ENCODE results near the gene AGRN.

The AGRN gene

GRCh38 chr1:1040004-1040991 is 20.4 kb downstream of the AGRN start:
- DNase-seq: peak; percentile 30 to 82 (median 72)

GRCh38 chr1:1041092-1041523 is 21.2 kb downstream of the AGRN start:
- no peak for DNase-seq

DNA sequence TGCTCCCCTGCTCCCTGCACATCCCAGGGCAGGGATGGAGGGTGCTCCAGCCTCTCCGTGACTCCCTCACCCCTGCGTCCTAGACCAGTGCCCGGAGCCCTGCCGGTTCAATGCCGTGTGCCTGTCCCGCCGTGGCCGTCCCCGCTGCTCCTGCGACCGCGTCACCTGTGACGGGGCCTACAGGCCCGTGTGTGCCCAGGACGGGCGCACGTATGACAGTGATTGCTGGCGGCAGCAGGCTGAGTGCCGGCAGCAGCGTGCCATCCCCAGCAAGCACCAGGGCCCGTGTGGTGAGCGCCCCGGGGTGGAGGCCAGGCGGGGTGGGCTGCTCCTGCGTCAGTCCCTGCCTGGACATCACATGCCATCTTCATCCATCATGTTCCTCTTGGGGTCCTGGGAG is 22.0 kb downstream of the AGRN start:
- DNase-seq: no peak

- no peak for DNase-seq
Observed at GRCh38 chr1:1042835-1043234, 22.9 kb downstream of the AGRN start.

DNA sequence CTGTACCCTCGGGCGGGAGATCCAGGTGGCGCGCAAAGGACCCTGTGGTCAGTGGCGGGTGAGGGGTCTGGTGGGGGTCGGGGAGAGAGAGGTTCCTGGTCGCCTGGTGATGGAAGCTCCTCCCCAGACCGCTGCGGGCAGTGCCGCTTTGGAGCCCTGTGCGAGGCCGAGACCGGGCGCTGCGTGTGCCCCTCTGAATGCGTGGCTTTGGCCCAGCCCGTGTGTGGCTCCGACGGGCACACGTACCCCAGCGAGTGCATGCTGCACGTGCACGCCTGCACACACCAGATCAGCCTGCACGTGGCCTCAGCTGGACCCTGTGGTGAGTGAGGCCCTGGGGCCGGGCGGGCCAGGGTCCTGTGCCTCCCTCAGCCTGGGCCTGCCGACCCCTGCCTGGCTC is 23.5 kb downstream of the AGRN start:
- DNase-seq: no peak

DNA sequence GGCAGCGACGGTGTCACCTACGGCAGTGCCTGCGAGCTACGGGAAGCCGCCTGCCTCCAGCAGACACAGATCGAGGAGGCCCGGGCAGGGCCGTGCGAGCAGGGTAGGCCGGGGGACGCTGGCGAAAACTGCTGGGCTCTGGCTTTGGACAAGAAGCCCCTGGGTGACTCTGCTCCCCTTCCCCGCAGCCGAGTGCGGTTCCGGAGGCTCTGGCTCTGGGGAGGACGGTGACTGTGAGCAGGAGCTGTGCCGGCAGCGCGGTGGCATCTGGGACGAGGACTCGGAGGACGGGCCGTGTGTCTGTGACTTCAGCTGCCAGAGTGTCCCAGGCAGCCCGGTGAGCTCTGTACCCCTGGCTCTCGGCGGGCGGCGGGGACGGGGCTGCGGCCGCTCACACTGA is 24.0 kb downstream of the AGRN start:
- DNase-seq: no peak

DNA sequence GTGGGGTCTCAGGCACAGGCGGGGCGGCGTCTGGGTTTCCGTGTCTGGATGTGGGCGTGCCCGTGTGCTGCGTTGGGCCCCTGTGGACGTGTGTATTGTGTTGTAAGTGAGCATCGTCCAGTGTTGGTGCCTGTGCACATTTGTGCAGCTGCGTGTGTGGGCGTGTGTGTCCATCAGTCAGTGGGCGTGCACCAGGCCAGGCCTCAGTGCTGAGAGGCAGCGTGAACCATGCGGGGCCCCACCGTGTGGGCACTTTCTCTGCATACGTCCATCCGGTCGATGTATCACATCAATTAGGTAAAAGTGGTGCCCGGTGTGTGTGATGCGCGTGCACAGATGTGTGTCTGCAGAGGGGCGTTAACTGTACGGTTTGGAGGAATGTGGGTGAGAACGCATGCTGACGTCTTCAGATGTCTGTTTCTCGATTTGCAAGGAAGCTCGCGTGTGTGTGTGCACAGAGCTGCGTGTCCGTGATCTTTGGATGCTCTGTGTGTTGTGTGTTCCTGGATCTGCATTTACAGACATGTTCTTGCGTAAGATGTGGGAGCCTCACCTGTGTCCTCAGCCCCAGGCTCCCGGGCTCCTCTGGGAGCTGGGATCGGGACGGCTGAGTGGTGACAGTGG is 24.6 kb downstream of the AGRN start:
- DNase-seq: no peak

DNA sequence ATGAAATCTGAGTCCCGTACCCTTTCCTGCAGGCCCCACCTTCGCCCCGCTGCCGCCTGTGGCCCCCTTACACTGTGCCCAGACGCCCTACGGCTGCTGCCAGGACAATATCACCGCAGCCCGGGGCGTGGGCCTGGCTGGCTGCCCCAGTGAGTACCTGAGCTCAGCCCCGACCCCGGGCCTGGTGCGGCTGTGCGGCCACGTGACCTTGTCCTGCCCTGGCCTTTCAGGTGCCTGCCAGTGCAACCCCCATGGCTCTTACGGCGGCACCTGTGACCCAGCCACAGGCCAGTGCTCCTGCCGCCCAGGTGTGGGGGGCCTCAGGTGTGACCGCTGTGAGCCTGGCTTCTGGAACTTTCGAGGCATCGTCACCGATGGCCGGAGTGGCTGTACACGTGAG is 25.2 kb downstream of the AGRN start:
- no peak for DNase-seq

DNA sequence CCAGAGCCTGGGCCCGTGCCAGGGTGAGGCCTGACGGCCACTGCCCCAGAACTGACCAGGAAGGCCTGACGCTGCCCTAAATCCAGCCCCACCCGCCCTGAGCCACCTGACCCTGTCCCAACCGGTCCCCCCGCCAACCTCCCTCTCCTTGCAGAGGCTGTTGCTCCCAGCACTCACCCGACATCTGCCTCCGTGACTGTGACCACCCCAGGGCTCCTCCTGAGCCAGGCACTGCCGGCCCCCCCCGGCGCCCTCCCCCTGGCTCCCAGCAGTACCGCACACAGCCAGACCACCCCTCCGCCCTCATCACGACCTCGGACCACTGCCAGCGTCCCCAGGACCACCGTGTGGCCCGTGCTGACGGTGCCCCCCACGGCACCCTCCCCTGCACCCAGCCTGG is 26.3 kb downstream of the AGRN start:
- DNase-seq: no peak

GRCh38 chr1:1046767-1047166 is 26.8 kb downstream of the AGRN start:
- DNase-seq: no peak

GRCh38 chr1:1047407-1047806 is 27.5 kb downstream of the AGRN start:
- no peak for DNase-seq

- DNase-seq: no peak
Observed at GRCh38 chr1:1047963-1048362, 28.0 kb downstream of the AGRN start.

GRCh38 chr1:1048765-1049164 is 28.8 kb downstream of the AGRN start:
- DNase-seq: no peak

GRCh38 chr1:1049318-1050165 is 29.6 kb downstream of the AGRN start:
- DNase-seq: no peak

DNA sequence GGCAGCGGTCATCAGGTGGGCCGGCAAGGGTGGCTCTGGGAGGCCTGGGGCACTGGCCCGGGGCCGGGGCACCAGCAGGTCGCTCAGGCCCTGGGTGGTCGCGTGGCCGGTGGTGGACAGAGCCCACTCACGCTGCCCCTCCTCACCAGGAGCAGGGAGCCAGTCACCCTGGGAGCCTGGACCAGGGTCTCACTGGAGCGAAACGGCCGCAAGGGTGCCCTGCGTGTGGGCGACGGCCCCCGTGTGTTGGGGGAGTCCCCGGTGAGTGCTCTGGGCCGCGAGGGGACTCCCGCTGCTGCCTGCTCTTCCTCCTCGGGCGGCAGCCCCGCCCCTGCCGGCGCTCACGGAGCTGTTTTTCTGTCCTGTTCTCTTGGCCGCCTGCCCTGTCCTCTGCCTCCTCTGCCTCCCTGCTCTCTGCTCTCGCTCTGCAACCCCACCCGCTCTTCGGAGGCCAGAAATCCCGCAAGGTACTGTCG is 30.7 kb downstream of the AGRN start:
- no peak for DNase-seq

DNA sequence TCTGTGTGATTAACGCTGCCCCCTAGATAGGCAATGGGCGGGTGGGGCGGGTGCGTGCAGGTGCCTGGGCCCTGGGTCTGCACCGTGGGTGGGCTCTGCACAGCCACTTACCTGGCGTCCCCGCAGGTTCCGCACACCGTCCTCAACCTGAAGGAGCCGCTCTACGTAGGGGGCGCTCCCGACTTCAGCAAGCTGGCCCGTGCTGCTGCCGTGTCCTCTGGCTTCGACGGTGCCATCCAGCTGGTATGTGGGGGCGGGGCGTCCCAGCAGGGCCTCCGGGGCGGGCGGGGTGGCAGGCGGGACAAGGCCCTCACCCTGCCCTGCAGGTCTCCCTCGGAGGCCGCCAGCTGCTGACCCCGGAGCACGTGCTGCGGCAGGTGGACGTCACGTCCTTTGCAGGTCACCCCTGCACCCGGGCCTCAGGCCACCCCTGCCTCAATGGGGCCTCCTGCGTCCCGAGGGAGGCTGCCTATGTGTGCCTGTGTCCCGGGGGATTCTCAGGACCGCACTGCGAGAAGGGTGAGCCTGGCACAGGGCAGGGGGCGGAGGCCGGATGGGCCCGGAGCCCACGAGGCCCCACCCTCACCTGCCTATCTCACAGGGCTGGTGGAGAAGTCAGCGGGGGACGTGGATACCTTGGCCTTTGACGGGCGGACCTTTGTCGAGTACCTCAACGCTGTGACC is 31.3 kb downstream of the AGRN start:
- no peak for DNase-seq

DNA sequence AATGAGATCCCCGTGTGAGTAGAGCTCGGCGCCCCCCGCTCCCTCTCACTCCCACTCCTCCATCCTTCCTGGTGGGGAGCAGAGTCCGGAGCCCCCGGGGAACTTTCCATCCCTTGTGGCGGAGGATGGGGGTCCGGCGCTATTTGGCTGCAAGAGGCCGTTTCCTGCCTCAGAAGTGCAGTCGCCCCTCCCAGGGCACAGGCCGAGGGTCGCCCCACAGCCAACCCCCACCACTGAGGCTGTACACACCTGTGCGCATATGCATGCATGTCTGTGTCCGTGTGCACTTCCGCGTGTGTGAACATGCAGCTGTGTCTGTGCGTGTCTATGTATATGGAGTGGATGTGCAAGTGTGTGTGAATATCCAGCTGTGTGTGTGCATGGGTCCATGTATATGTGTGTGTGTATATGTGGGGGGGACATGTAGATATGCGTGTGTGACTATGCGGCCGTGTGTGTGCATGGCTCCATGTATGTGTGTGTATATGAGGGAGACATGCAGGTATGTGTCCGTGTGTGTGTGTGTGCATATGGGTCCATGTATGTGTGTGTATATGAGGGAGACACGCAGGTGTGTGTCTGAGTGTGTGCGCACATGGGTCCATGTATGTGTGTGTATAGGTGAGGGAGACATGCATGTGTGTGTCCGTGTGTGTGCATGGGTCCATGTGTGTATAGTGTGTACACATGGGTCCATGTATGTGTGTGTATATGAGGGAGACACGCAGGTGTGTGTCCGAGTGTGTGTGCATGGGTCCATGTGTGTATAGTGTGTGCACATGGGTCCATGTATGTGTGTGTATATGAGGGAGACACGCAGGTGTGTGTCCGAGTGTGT is 32.3 kb downstream of the AGRN start:
- DNase-seq: no peak

DNA sequence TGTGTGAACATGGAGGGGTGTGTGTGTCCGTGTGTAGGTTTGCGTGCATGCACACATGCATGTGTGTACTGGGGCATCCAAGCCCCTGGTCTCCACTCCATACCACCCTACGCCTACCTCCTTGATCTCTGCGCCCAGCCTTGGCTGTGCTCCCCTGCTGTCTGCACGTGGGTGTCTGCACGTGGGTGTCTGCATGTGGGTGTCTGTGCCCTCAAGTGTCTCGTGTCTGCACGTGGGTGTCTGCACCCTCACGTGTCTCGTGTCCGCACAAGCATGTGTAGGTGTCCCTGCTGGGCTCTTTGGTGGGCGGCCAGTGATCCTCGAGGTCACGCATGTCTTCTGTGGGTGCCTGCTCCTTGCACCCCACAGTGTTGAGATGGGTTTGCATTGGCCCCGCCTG is 33.1 kb downstream of the AGRN start:
- no peak for DNase-seq

- DNase-seq: no peak
Observed at GRCh38 chr1:1053682-1054081, 33.8 kb downstream of the AGRN start.

GRCh38 chr1:1054099-1054700 is 34.3 kb downstream of the AGRN start:
- no peak for DNase-seq

DNA sequence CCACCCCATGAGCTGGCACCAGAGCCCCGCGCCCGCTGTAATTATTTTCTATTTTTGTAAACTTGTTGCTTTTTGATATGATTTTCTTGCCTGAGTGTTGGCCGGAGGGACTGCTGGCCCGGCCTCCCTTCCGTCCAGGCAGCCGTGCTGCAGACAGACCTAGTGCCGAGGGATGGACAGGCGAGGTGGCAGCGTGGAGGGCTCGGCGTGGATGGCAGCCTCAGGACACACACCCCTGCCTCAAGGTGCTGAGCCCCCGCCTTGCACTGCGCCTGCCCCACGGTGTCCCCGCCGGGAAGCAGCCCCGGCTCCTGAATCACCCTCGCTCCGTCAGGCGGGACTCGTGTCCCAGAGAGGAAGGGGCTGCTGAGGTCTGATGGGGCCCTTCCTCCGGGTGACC is 35.1 kb downstream of the AGRN start:
- DNase-seq: no peak

All from activated naive CD4-positive, alpha-beta T cell (primary cell).